Activated CD4-positive, alpha-beta T cell treated with anti-CD3 and anti-CD28 coated beads, Interleukin-2, amount 50 U/mL, for 4 hours (primary cell): ENCODE results near the gene TMEM244.
"Not testable (repeated sequence)": the region's sequence is repeated elsewhere in the genome, so short reads cannot be mapped to it uniquely, and the experiment has no call there.

Source experiments
- DNase-seq, 2 experiments: peaks; one replicate each; pipeline ENCODE4 v3.0.0-alpha.2; 2020

Gene TMEM244, protein sequence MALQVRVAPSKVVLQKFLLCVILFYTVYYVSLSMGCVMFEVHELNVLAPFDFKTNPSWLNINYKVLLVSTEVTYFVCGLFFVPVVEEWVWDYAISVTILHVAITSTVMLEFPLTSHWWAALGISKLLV

DNA sequence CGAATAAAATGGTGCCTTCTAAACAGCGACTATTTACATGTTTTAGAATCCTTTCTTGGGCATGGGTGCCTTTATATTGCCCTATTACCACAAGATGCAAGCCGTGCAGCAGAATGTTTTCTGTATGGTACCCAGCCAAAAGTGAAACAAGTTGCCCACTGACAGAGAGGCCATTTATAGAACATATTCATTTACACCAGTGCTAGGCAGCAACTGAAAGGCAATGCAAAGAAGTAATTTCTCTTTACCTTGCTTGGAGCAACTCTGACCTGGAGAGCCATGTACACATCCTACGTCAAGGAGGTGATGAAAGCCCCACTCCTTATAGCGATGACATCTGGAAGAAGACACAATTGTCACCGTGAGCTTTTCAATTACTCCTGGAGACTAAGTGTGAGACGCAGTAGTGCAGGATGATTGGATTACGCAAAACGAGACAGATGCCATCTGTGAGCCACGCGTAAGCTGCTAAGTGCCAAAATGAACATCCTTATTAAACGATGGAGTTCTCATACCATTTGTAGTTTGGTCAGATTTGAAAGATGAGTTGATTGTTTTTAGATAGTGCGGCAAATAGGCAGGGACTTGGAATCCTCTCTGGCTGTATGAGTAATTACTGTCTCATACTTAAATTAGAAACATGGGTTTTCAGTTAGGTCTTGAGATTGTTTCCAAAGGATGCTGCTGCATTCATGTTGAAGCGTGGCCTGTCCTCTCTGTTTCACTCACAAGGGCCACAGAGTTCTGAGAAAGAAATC lies at the start of gene TMEM244:
Gene TMEM244 (minus strand): TSS at position 408 of the 758 bp plus-strand sequence. CDS start 127 bp downstream, at position 281.
- no peak for DNase-seq

DNA sequence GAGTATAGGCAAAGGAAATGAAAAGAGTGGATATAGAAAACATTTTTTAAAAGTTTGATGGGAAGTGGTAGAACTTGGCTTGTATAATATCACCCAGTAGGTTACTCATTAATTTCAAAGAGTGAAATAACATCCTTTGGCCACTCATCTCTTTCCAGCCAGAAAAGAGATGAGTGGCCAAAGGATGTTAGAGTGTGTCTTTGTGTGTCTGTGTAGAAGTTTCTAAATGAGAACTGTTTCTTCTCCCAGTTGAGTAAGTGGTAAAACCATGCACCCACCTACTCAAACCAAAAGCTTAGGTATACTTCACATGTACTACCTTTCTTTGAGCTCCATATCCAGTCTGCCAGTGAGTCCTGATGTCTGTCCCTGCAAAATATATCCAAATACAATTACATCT lies 47.7 kb upstream of the TMEM244 start:
- DNase-seq: no peak

DNA sequence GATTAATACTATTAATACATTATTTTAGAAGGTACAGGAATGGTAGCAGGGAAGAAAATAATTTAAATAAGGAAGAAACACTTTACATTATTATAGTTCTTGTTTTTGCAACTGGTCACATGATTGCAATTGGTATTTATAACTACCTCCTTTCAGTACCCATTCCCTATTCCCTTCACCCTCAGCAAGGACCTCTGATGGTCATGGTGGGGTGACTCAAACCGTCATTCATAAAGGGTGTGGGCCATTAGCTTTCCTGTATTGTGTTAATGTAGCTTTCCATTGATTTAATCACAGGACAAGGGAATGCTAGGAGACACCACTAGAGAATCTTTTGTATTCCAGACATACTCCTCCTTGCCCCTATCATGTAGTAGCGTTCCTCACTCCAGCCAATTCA lies 47.2 kb upstream of the TMEM244 start:
- no peak for DNase-seq

DNA sequence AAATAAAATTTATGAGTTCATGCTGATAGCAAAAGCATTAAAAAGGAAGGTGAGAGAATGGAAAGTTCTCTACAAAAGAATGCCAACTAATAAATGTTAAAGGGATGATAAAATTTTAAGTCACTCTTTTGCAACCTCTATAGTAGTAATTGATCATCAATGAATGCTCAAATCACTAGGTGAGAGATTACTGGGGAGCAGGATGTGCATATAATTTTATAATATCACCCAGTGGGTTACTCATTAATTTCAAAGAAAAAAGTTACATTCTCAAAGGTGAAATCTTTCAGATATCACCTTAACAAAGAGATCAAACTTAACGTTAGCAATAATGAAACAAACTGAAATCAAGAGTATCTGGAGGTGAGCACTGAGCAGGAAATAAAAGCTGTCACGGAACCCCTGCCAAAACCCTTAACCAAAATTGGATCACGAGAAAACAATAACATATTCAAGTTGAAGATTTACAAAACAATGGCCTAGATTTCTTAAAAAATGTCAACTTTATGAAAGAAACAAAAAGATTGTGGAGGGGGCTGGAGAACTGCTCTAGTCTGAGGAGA lies 45.5 kb upstream of the TMEM244 start:
- no peak for DNase-seq

DNA sequence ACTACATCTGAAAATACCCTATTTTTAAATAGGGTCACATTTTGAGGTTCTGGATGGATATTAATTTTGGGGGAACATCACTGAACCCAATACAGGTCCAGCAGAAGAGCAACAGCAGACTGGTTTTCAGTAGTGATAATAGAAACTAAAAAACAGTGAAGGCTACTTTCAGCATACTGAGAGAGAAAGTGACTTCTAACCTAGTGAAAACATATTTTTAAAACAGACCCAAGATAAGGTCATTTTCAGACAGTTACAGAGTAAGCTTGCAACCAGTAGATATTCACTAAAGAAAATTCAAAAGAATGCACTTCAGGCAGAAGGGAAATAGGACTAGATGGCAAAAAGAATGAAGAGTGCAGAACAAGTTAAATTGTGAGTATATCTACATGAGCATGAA lies 42.0 kb upstream of the TMEM244 start:
- no peak for DNase-seq

DNA sequence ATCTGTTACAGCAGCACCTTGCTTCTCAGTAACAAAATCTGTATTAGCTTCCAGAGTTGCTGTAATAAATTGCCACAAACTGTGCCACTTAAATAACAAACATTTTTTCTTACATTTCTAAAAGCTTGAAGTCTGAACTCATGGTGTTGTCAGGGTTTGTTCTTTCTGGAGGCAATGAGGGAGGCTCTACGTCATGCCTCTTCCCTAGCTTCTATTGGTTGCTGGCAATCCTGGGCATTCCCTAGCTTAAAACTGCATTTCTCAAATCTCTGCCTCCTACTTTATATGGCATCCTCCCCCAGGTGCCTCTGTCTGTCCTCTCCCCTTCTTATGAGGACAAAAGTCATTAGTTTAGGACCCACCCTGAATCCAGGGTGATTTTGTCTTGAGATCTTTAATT lies 41.6 kb upstream of the TMEM244 start:
- no peak for DNase-seq

DNA sequence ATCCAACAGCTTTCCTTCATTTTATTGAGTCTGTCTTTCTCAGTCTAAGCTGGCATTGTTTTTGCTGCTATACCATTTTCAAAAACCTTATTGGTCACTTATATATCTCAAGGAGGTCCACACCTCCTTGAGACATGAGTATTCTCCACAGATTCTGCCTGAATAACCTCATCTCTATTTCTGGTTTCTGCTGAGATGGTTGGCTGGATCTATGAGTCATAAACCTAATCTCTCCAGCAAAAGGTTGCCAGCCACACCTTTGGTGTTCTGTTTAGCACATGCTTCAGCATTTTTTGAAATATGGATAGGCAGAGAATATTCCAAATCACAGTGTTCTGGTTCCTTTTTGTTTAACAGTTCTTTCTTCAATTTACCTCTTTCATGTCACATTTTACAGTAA lies 40.8 kb upstream of the TMEM244 start:
- no peak for DNase-seq

DNA sequence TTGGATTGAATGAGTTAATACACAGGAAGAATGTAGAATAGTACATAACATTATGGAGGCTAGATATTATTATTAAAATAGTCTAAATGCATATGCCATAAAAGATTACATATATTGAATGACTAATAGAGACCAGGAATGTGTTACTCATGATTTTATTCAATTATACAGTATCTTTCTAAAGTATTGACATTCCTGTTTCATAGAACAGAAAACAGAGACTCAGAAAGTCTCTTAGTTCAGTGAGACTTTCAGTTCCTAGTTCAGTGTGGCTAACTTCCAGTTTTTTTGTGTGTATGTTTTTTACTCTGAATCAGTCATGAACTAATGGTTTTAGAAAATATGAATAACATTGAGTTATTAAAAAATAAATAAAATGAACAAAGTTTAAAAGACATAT lies 34.6 kb upstream of the TMEM244 start:
- DNase-seq: no peak

DNA sequence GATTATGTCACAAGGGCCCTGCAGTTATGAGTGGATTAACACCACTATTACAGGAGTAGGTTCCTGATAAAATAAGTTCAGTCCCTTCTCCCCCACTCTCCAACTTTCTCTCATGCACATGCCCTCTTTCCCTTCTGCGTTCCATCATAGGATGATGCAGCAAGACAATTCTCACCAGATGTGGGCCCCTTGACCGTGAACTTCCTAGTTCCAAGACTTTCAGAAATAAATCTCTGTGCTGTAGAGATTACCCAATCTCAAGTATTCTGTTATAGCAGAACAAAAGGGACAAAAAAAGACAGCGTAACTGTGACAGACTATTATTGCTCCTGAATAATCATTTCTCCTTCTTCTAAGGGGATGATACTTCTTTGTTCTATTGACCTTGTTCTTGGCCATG lies 33.8 kb upstream of the TMEM244 start:
- DNase-seq: no peak

DNA sequence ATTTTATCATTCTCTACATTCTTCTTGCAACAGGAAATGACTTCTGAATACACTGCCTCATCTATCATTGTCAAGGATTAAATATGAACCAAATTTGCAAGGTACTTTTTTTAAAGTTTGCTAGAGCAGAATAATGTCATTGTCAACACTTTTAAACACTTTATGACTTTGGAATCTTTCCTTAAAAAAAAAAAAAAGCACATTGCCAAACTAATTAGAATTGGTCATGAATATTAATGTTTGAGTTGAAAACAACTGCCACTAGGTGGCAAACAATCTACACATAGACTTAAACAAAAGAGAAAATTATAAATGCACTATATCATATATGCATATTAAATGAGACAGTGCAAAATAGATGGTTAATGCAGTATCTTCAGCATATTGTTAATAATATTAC lies 32.5 kb upstream of the TMEM244 start:
- DNase-seq: no peak

DNA sequence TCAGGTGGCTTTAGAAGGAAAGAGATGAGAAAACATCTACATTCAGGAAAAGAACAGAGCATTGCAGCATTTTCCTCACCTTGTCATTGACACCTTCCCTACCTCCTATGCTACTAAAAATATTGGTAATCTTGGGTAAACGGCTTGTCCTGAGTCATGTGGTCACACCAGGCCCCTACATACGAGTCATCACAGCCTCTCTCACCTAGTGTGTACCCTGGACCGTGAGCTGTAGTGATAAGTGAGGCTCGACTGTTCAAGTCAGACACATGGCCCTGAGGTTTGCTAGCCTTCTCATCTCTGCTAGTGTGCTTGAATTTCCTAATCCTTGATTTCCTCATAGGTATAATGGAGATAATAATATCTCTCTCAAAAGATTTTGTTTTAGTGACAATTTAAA lies 29.6 kb upstream of the TMEM244 start:
- DNase-seq: no peak

DNA sequence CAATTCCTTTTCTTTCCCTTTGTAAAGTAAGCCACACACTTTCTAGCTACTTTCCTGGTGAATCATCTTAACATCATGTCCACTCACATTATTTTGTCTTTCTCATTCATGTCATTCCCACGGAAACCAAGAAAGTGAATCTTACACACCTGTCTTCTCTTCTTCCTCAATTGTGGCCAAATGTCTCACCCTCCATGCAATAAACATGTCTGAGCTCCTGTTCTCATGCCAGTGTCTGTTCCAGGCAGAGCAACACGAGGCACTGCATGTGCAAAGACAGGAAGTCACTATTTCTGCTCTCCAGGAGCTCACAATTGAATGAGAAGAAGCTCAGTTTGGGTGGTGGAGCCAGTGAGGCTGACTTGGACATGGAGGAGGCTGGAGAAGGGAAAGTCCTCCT lies 29.0 kb upstream of the TMEM244 start:
- no peak for DNase-seq

DNA sequence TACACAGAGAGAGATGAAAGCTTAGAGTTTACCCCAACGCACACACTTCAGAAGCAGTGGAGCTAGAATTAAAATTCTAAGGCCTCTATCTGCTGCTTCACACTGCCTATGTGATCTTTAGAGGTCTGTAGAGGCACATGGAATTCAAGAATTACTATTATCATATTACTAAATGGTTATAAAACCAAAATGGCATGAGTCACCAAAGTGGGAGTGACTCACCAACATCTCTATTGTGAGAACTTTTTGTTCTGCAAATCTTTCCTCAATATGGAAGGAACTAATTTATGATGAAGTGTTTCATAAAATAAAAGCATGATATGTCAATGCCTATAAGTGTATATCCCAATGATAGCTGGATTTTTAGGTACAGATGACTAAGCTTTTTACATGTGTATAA lies 28.5 kb upstream of the TMEM244 start:
- DNase-seq: no peak

DNA sequence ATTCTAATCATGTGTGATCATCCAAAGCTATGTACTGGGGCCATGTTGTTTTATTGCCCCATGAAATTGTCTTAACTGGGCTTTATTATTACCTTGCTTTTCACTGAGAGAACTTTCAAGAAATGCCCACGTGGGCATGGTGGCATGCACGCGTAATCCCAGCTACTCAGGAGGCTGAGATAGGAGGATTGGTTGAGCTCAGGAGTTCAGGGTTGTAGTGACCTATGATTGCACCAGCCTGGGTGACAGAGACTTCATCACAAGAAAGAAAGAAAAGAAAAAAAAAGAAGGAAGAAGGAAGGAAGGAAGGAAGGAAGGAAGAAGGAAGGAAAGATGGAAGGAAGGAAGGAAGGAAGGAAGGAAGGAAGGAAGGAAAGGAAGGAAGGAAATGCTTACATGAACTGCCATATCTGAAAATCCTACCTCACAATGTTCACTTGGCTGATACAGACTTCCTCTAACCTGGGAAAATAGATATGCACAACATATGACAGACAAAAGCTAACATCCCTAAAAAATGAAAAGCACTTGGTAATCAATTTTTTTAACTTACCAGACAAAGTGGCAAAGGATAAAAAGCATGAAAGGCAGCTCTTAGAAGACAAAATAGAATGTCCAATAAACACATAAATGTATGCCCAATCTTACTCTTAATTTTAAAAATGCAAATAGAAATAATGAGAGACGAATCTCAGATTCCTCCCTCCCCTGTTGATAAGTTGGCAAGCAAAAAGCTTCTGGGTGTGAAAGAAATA lies 25.5 kb upstream of the TMEM244 start:
- DNase-seq: no peak

DNA sequence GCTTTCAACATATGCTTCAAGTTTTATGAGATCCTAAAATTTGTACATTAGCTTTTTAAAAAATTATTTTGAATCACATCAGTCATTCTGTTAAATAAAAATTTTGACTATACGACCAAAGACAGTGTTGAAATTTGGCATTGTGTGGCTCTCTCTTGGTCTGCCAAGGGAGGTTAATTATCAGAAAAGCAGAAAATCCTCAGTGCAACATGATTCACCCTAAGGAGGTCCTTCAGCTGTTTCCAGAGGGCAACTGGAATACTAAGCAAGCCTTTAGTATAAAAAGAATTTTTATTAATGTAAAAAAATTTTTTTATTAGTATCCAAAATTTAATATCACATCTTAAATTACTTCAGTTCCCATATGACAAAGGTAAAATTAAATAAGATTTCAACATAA lies 23.1 kb upstream of the TMEM244 start:
- DNase-seq: no peak

DNA sequence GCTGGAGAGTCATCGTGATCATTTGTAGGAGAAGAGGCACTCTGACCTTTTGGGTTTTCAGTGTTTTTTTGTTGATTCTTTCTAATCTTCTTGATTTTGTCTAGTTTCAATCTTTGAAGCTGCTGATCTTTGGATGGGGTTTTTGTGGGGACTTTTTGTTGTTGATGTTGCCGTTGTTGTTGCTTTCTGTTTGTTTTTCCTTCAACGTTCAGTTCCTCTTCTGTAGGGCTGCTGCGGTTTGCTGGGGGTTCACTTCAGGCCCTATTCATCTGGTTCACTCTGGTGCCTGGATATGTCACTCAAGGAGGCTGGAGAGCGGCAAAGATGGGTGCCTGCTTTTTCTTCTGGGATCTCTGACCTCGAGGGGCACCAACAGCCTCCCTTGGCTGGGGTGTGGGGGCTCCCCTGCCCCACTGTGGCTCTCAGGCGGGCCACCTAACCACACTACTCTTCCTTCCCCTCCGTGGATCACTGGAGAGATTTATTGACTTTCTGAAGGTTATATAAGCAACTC lies 21.5 kb upstream of the TMEM244 start:
- no peak for DNase-seq

DNA sequence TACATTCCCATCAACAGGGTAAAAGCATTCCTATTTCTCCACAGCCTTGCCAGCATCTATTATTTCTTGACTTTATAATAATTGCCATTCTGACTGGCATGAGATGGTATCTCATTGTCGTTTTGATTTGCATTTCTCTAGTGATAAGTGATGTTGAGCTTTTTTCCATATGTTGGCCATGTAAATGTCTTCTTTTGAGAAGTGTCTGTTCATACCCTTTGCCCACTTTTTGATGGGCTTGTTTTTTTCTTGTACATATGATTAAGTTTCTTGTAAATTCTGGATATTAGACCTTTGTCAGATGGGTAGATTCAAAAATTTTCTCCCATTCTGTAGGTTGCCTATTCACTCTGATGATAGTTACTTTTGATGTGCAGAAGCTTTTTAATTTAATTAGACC lies 16.8 kb upstream of the TMEM244 start:
- DNase-seq: not testable (repeated sequence)

DNA sequence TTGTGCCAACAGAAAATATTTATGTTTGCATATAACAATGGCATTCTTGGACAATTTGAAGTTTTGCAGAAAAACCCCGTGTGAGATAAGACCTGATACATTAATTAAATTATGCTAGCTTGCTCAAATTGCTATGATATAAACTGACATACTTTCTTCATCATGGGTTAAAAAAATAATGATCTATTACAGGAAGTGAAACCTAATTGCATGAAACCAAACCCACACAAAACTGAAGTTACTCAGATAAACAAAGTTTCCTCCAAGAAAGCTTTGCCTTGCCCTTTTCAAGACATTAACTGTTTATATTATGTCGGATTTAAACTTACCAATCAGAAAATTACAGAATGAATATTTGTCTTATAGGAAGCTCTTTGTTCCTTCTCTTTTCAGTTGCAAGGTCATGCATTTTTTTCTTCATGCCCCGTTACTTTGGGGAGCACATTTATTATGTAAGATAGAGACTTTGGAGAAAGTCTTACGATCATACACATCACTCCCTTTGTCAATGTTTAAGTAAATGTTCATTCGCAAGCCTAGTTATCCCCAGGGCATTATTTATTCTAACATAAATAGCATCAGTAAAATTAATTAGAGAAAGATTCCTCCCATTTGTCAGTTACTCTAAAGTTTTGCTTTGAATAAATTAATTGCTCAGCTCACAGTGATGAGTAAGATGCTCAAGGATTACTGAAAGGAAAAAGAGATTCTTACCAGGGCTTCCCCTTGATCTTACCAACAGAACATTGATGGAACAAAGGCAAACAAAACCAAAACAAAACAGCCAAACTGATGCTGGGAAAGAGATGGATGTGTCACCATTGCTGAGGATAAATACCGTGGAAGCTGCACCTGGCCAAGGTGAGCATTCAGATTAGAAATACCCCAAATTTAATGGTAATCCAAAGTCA lies 14.8 kb upstream of the TMEM244 start:
- DNase-seq: no peak

DNA sequence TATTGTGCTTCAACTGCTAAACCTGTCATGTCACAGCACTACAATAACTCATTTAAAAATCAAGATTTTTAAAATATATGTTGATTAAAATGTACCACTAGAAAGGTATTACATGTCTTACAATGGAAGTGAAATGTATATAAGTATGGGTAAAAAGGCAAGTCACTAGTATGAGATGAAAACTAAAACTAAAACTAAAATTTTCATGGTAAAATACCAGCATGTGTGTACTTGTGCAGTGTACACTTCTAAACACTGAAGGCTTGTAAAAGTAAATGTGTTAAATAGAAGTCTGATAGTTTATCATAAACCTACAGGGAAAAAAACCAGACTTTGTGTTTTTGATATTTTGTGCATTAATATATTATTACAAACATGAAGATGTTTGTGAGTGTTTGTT lies 13.7 kb upstream of the TMEM244 start:
- no peak for DNase-seq

DNA sequence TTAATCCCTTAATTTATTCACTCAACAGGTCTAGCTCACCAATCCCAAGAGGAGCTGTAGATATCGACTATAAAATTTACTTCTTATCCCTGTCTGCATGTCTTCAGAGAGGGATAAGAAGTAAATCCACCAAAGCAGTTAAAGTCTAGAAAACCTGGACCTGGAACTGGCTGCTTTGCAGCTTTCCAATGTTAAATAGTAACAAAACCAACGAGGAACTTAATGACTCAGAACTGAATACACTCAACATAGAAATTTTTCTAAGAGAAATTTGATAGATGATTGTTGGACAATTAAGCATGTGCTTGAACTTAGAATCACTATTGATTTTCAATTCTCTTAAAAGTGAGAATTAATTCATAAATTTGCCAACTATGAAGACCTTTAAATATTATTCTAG lies 11.5 kb upstream of the TMEM244 start:
- DNase-seq: no peak

DNA sequence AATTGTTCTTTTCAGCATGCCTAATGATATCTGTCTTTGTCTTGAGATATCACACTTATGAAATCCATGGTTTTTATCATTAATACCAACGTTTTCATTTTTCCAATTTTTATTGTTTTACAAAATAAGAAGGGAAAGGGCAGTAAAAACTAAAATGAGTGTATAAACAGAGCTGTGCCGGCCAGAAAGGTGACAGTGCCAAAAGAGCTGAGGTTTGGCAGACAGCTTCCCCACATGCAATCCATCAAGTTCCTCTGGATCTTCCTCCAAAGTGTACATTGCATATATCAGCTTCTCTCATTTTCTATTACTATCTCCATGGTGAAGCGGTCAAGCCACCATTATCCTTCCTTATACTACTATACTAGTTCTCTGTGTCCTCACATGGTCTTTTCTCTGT lies 10.1 kb upstream of the TMEM244 start:
- DNase-seq: no peak

DNA sequence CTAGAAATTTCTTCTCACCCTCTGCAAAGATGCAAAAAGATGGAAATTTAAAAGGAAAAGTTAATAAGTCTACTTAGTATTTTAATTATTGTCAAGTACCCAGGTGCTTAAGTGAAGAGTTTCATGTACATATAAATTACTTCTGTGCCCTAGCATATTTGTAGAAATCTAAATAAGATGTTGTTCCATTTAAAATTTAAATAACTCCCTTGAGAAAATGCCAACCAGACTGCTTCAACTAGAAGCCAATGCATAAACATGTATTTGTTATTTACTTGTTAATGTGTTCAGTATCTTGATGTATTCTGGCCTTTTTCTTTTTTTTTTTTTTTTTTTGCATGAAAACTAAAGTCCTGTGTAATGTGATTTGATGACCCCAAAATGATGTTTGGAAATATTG lies 6.3 kb upstream of the TMEM244 start:
- DNase-seq: no peak

DNA sequence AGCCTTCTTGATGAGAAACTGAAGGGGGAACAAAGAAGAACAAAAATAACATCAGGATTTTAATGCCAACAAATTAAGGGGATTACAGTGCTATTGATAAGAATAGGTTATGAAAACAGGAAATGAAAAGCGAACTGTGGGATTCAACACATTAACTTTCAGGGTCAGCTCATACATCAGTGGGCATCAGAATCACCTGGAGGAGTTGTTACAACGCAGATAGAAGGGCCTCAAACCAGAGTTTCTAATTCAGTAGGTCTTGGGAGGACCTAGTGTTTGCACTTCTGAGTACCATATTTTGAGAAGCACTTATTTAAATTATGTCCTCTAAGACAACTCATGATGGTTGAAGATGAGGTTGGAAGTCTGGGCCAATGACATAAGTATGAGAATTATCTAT lies 5.6 kb upstream of the TMEM244 start:
- DNase-seq: no peak
